Mesenchymal stem cell (in vitro differentiated cells and primary cell): ENCODE results near the gene ADAT2.
"Not testable (repeated sequence)": the region's sequence is repeated elsewhere in the genome, so short reads cannot be mapped to it uniquely, and the experiment has no call there.

ENCODE experiments used
- DNase-seq: peaks from one replicate; pipeline ENCODE4 v3.0.0-alpha.2; 2013
- H2AFZ ChIP-seq: one replicate; pipeline ENCODE4 v1.6.1; 2013; ENCODE audit warnings: low read depth, mild to moderate bottlenecking, control low read depth, inconsistent platforms, low read length, moderate library complexity
- H2AK5ac ChIP-seq: 2 replicates; pipeline ENCODE4 v1.6.1; 2013; ENCODE audit warnings: low read length, moderate library complexity, mild to moderate bottlenecking, inconsistent platforms; ENCODE audit not compliant: severe bottlenecking
- H2BK120ac ChIP-seq: one replicate; pipeline ENCODE4 v1.6.1; 2013; ENCODE audit warnings: low read depth, mild to moderate bottlenecking, inconsistent platforms, low read length, moderate library complexity
- H2BK12ac ChIP-seq, 2 experiments: one replicate each; pipeline ENCODE4 v1.6.1; 2013; ENCODE audit warnings: inconsistent platforms in 2 of 2, low read length in 2 of 2, mild to moderate bottlenecking in 2 of 2, moderate library complexity in 2 of 2, control low read depth in 1 of 2
- H2BK15ac ChIP-seq: one replicate; pipeline ENCODE4 v1.6.1; 2013; ENCODE audit warnings: mild to moderate bottlenecking, low read depth, inconsistent platforms; ENCODE audit not compliant: poor library complexity, severe bottlenecking
- H2BK5ac ChIP-seq: 2 replicates; pipeline ENCODE4 v1.6.1; 2013; ENCODE audit warnings: low read depth, mild to moderate bottlenecking, low read length, control low read depth, inconsistent platforms; ENCODE audit not compliant: poor library complexity, severe bottlenecking
- H3K14ac ChIP-seq, 2 experiments: one replicate each; pipeline ENCODE4 v1.6.1; 2013; ENCODE audit warnings: inconsistent platforms in 2 of 2, low read length in 2 of 2, control low read depth in 1 of 2, mild to moderate bottlenecking in 1 of 2, moderate library complexity in 1 of 2
- H3K18ac ChIP-seq, 2 experiments: one replicate each; pipeline ENCODE4 v1.6.1; 2013; ENCODE audit warnings: inconsistent platforms in 2 of 2, low read length in 2 of 2, control low read depth in 1 of 2, low read depth in 1 of 2, mild to moderate bottlenecking in 1 of 2
- H3K23ac ChIP-seq, 2 experiments: one replicate each; pipeline ENCODE4 v1.6.1; 2013; ENCODE audit warnings: inconsistent platforms in 2 of 2, low read length in 2 of 2, mild to moderate bottlenecking in 2 of 2, moderate library complexity in 2 of 2, control low read depth in 1 of 2
- H3K27ac ChIP-seq: 2 replicates; pipeline ENCODE4 v1.5.1; 2013; ENCODE audit warnings: mild to moderate bottlenecking, moderate library complexity, low read length, control low read depth, inconsistent platforms; ENCODE audit not compliant: poor library complexity, severe bottlenecking
- H3K27me3 ChIP-seq, 2 experiments: 2 replicates each; pipeline versions ENCODE4 v1.6.1 to v1.7.0; 2013; ENCODE audit warnings: low read length in 2 of 2, mild to moderate bottlenecking in 2 of 2, moderate library complexity in 2 of 2, control low read depth in 1 of 2, inconsistent platforms in 1 of 2; ENCODE audit not compliant: control insufficient read depth in 1 of 2, insufficient read depth in 1 of 2
- H3K36me3 ChIP-seq, 2 experiments: 2 replicates each; pipeline versions ENCODE4 v1.6.1 to v1.7.0; 2013; ENCODE audit warnings: low read length in 2 of 2, control low read depth in 1 of 2, inconsistent platforms in 1 of 2, low read depth in 1 of 2, mild to moderate bottlenecking in 1 of 2; ENCODE audit not compliant: insufficient read depth in 2 of 2, control insufficient read depth in 1 of 2
- H3K4ac ChIP-seq, 2 experiments: one replicate each; pipeline ENCODE4 v1.6.1; 2013; ENCODE audit warnings: inconsistent platforms in 2 of 2, low read length in 2 of 2, mild to moderate bottlenecking in 2 of 2, moderate library complexity in 2 of 2, control low read depth in 1 of 2, low read depth in 1 of 2
- H3K4me1 ChIP-seq: 2 replicates; pipeline ENCODE4 v1.6.1; 2013; ENCODE audit warnings: low read depth, low read length, control low read depth; ENCODE audit not compliant: control insufficient read depth, insufficient read depth
- H3K4me2 ChIP-seq: 2 replicates; pipeline ENCODE4 v1.6.1; 2013; ENCODE audit warnings: low read length, mild to moderate bottlenecking, inconsistent platforms; ENCODE audit not compliant: poor library complexity, severe bottlenecking
- H3K4me3 ChIP-seq, 2 experiments: 2 replicates each; pipeline versions ENCODE4 v1.5.1 to v1.7.0; 2013; ENCODE audit warnings: low read length in 2 of 2, mild to moderate bottlenecking in 2 of 2, control low read depth in 1 of 2, low read depth in 1 of 2; ENCODE audit not compliant: insufficient read depth in 1 of 2
- H3K79me1 ChIP-seq: replicated peaks from 2 replicates; pipeline ENCODE4 v1.6.1; 2013; ENCODE audit warnings: mild to moderate bottlenecking, control low read depth, low read length, inconsistent platforms; ENCODE audit not compliant: poor library complexity, severe bottlenecking
- H3K9ac ChIP-seq: 2 replicates; pipeline ENCODE4 v1.7.0; 2013; ENCODE audit warnings: mild to moderate bottlenecking, low read length, moderate library complexity
- H3K9me3 ChIP-seq: 2 replicates; pipeline ENCODE4 v1.7.0; 2013; ENCODE audit warnings: mild to moderate bottlenecking, low read length; ENCODE audit not compliant: control insufficient read depth
- H4K8ac ChIP-seq: one replicate; pipeline ENCODE4 v1.6.1; 2013; ENCODE audit warnings: inconsistent platforms, mild to moderate bottlenecking, low read length, moderate library complexity
- H4K91ac ChIP-seq: one replicate; pipeline ENCODE4 v1.6.1; 2013; ENCODE audit warnings: mild to moderate bottlenecking, low read length, inconsistent platforms
- WGBS: methylation state at CpG from one replicate; pipeline ENCODE4 v1.1.7; 2013; ENCODE audit warnings: mixed read lengths; 5-methylcytosine and 5-hydroxymethylcytosine counted together

ADAT2 gene

GRCh38 chr6:143478479-143479062 is 28.1 kb upstream of the ADAT2 start:
- Histone ChIP-seq H3K4me1 (no peaks in the 10 kb centered on the region), H3K9ac (no peak overlapping the region), H4K8ac (no peak overlapping the region), H3K18ac (no peak overlapping the region), H3K79me1 (peaks cover 1% of the 10 kb centered on the region), H2AK5ac (no peak overlapping the region), H3K4me2 (no peak overlapping the region), H2BK5ac (no peak overlapping the region), H3K14ac (no peak overlapping the region), H2BK12ac (no peak overlapping the region), H3K27ac (no peak overlapping the region), H3K4ac (no peak overlapping the region), H3K27me3 (no peaks in the 10 kb centered on the region), H4K91ac (no peak overlapping the region), H3K23ac (no peak overlapping the region), H3K9me3 (no peaks in the 10 kb centered on the region), H3K4me3 (no peak overlapping the region), H2AFZ (no peak overlapping the region), H2BK15ac (no peak overlapping the region), H2BK120ac (no peak overlapping the region), H3K36me3 (peaks cover 11 to 57% of the 10 kb centered on the region in 2 experiments)
- WGBS = no CpG with 5 or more reads among the region's 3 CpGs
- no peak for DNase-seq

DNA sequence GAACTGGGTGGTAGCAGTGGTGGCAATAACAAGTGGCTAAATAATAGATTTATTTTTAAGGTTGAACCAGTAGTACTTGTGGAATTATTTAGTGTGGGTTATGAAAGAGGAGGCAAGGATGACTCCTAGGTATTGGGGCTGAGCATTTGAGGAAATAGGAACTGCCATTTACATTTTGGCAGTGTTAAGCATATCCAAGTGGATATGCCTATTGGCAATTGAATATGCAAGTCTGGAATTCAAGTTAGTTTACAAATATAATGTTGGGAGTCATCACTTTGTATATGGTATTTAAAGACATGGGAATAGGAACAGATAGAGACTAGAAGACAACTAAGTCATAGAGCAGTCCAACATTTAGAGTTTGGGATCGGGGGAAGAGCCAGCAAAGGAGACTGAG is 26.1 kb upstream of the ADAT2 start:
- Histone ChIP-seq H4K8ac (no peak overlapping the region), H2BK120ac (no peak overlapping the region), H2AFZ (no peak overlapping the region), H3K14ac (no peak overlapping the region), H2BK5ac (no peak overlapping the region), H3K4me2 (no peak overlapping the region), H2BK15ac (no peak overlapping the region), H3K4me3 (no peak overlapping the region), H3K18ac (no peak overlapping the region), H2BK12ac (no peak overlapping the region), H3K36me3 (peaks cover 12 to 73% of the 10 kb centered on the region in 2 experiments), H3K23ac (no peak overlapping the region), H3K9me3 (no peaks in the 10 kb centered on the region), H3K27ac (no peak overlapping the region), H3K79me1 (peaks cover 2% of the 10 kb centered on the region), H3K4ac (no peak overlapping the region), H3K27me3 (no peaks in the 10 kb centered on the region), H2AK5ac (no peak overlapping the region), H4K91ac (no peak overlapping the region), H3K9ac (no peak overlapping the region), H3K4me1 (no peaks in the 10 kb centered on the region)
- DNase-seq = no peak
- 94% methylated on average over 1 of the region's 1 CpG for WGBS

DNA sequence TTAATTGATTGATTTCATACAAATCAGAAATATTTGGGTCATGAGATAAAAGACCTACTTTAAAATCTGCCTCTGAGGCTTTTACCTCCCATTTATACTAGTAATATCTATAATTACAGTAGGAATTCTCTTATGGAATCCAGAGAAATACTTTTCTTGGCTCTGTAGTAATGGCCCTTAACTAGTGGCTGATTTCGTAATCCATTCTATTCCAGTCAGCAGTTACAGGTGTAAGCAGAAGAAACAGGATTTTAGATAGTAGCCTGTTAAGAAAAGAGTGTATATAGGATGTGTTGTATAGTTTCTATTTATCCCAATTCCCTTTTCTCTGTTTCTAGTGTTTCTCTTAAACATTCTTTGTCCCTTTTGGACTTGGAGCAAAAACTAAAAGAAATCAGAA is 21.3 kb upstream of the ADAT2 start:
- Histone ChIP-seq H3K23ac (no peak overlapping the region), H3K79me1 (peaks cover 5% of the 10 kb centered on the region), H2BK15ac (no peak overlapping the region), H2BK12ac (no peak overlapping the region), H4K91ac (no peak overlapping the region), H3K27ac (no peak overlapping the region), H3K14ac (no peak overlapping the region), H3K4me2 (no peak overlapping the region), H3K27me3 (no peaks in the 10 kb centered on the region), H4K8ac (no peak overlapping the region), H3K9me3 (no peaks in the 10 kb centered on the region), H2AFZ (no peak overlapping the region), H3K4ac (no peak overlapping the region), H2AK5ac (no peak overlapping the region), H3K9ac (no peak overlapping the region), H3K4me3 (no peak overlapping the region), H3K18ac (no peak overlapping the region), H2BK5ac (no peak overlapping the region), H3K36me3 (peaks cover 9 to 52% of the 10 kb centered on the region in 2 experiments), H2BK120ac (no peak overlapping the region), H3K4me1 (no peaks in the 10 kb centered on the region)
- 100% methylated on average over 1 of the region's 1 CpG for WGBS
- DNase-seq = no peak

GRCh38 chr6:143468823-143469222 is 18.3 kb upstream of the ADAT2 start:
- H2AFZ ChIP-seq, H3K4me3 ChIP-seq, H2BK15ac ChIP-seq, H3K4ac ChIP-seq, H3K27ac ChIP-seq, H2BK120ac ChIP-seq, H2AK5ac ChIP-seq, H4K8ac ChIP-seq, H3K79me1 ChIP-seq, H4K91ac ChIP-seq, H3K27me3 ChIP-seq, H3K4me1 ChIP-seq, H3K9me3 ChIP-seq, H2BK5ac ChIP-seq, H3K9ac ChIP-seq, H2BK12ac ChIP-seq, H3K23ac ChIP-seq, DNase-seq, H3K14ac ChIP-seq, H3K18ac ChIP-seq, H3K4me2 ChIP-seq: not testable (repeated sequence)
- H3K36me3 ChIP-seq = peaks cover 4 to 45% of the 10 kb centered on the region in 2 experiments
- WGBS = 100% methylated on average over 1 of the region's 2 CpGs
